GM12878 (cell line): ENCODE measurements around the gene SEMA5B.

Source experiments
- ESRRA ChIP-seq: IDR thresholded peaks from 2 replicates; pipeline ENCODE4 v1.6.1; 2012; ENCODE audit warnings: mild to moderate bottlenecking, low read length, improper control_type of control experiment
- EZH2 ChIP-seq: IDR thresholded peaks from 2 replicates; pipeline ENCODE4 v1.6.1; 2012; ENCODE audit warnings: low read depth, mild to moderate bottlenecking, control low read depth, inconsistent platforms, low read length, borderline replicate concordance; ENCODE audit not compliant: control insufficient read depth
- FOXK2 ChIP-seq: fragments of 450-650 bp; IDR thresholded peaks from 2 replicates; pipeline ENCODE4 v1.6.1; 2017; ENCODE audit warnings: mild to moderate bottlenecking, moderate library complexity
- NFIC ChIP-seq: IDR thresholded peaks from 2 replicates; pipeline ENCODE4 v1.6.1; 2012; ENCODE audit warnings: low read depth, mild to moderate bottlenecking, inconsistent platforms, low read length, moderate library complexity
- NRF1 ChIP-seq: conservative IDR thresholded peaks from 2 replicates; pipeline ENCODE4 v1.6.1; 2011; ENCODE audit warnings: mild to moderate bottlenecking, low read depth, low read length, improper control_type of control experiment
- POLR2A ChIP-seq: IDR thresholded peaks from 2 replicates; pipeline ENCODE4 v1.6.1; 2011; ENCODE audit warnings: low read depth, mild to moderate bottlenecking, low read length
- POLR2AphosphoS5 ChIP-seq: IDR thresholded peaks from 2 replicates; pipeline ENCODE4 v1.6.1; 2011; ENCODE audit warnings: mild to moderate bottlenecking, low read length, inconsistent platforms
- RB1 ChIP-seq: fragments of 450-650 bp; formaldehyde crosslinking; IDR thresholded peaks from 2 replicates; pipeline ENCODE4 v1.6.1; 2017; ENCODE audit warnings: mild to moderate bottlenecking, borderline replicate concordance
- SIX5 ChIP-seq: IDR thresholded peaks from 2 replicates; pipeline ENCODE4 v1.6.1; 2011; ENCODE audit warnings: mild to moderate bottlenecking, low read depth, low read length, moderate library complexity; ENCODE audit not compliant: severe bottlenecking
- SMAD1 ChIP-seq: fragments of 450-650 bp; IDR thresholded peaks from 2 replicates; pipeline ENCODE4 v1.6.1; 2018; ENCODE audit warnings: mild to moderate bottlenecking, low read depth; ENCODE audit not compliant: partially characterized antibody
- SP1 ChIP-seq: IDR thresholded peaks from one replicate; pipeline ENCODE4 v1.6.1; 2011; ENCODE audit warnings: low read depth, low read length
- ZNF24 ChIP-seq: fragments of 450-650 bp; IDR thresholded peaks from 2 replicates; pipeline ENCODE4 v1.6.1; 2017; ENCODE audit warnings: antibody characterized with exemption, mild to moderate bottlenecking
- TF ChIP-seq, protein P1 (sequence below): IDR thresholded peaks from 2 replicates; pipeline ENCODE4 v1.6.1; 2011; ENCODE audit warnings: low read depth, mild to moderate bottlenecking, low read length, moderate library complexity, borderline replicate concordance; ENCODE audit errors: extremely low read depth
- TF ChIP-seq, protein P2 (sequence below), 3 experiments: IDR thresholded peaks in 2 of 3; conservative IDR thresholded peaks in 1 of 3; 2 replicates each; pipeline ENCODE4 v1.5.1; 2011; ENCODE audit warnings: low read depth in 3 of 3, low read length in 3 of 3, mild to moderate bottlenecking in 3 of 3, control low read depth in 2 of 3, moderate library complexity in 2 of 3, inconsistent platforms in 1 of 3, mixed read lengths in 1 of 3; ENCODE audit not compliant: control insufficient read depth in 2 of 3, insufficient read depth in 1 of 3; ENCODE audit errors: extremely low read depth in 1 of 3

DNA sequence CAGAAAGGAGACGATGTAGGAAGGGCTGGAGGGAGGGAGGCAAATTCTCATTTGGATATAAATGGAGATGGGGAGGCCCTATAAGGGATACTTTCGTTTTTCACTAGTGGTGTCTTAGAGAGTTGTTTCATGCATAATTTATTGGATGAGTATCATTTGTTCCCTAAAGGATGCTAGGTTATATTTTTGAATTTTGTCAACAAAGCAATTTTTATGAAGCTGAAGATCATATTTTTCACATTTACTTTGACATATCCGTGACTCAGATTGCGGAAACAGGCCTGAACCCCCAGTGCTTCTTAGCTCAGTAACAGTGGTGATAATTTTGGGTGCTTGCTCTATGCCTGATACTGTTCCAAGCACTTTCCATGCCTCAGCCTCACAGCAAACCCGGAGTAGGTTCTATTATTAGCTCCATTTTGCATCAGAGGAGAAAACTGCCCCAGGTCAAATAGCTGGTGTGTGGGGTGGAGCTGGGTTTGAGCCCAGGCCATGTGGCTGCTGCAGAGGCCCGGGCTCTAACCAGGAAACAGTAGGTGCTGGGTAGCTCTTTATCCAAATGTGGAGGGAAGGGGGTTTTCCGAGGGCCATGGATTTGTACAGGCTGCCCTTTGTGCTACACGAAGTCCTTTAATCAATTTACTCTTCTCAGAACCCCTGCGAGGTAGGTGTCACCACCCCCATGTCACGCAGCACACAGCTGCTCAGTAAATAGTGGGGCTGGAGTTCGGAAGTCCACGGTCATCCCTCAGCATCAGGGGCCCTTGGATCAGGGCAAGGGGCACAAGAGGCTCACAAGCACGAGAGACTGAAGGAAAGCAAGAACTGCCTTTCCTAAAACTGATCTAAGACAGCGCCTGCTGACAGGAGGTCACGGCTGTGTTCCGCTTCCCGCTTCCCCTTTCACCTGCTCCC, 133.6 kb downstream of the SEMA5B start:
- TF ChIP-seq RB1 (no peak), SP1 (no peak), ZNF24 (no peak), NFIC (no peak), POLR2A (no peak), SMAD1 (no peak), FOXK2 (no peak), SIX5 (no peak), POLR2AphosphoS5 (no peak), ESRRA (no peak), NRF1 (no peak), EZH2 (no peak)
- TF ChIP-seq, protein P1, sequence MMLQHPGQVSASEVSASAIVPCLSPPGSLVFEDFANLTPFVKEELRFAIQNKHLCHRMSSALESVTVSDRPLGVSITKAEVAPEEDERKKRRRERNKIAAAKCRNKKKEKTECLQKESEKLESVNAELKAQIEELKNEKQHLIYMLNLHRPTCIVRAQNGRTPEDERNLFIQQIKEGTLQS, result no peak
- TF ChIP-seq, protein P2, sequence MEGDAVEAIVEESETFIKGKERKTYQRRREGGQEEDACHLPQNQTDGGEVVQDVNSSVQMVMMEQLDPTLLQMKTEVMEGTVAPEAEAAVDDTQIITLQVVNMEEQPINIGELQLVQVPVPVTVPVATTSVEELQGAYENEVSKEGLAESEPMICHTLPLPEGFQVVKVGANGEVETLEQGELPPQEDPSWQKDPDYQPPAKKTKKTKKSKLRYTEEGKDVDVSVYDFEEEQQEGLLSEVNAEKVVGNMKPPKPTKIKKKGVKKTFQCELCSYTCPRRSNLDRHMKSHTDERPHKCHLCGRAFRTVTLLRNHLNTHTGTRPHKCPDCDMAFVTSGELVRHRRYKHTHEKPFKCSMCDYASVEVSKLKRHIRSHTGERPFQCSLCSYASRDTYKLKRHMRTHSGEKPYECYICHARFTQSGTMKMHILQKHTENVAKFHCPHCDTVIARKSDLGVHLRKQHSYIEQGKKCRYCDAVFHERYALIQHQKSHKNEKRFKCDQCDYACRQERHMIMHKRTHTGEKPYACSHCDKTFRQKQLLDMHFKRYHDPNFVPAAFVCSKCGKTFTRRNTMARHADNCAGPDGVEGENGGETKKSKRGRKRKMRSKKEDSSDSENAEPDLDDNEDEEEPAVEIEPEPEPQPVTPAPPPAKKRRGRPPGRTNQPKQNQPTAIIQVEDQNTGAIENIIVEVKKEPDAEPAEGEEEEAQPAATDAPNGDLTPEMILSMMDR (IDR thresholded peaks at IDR 0.05 in 2 of 3, conservative IDR thresholded peaks at IDR 0.05 in 1 of 3; ENCODE audit: control insufficient read depth in 2 of 3, extremely low read depth in 1 of 3, insufficient read depth in 1 of 3, low read depth in 3 of 3, low read length in 3 of 3), result no peak
